Measurements from ENCODE around the gene NADK.
"Not testable (repeated sequence)": the region's sequence is repeated elsewhere in the genome, so short reads cannot be mapped to it uniquely, and the experiment has no call there.

DNA sequence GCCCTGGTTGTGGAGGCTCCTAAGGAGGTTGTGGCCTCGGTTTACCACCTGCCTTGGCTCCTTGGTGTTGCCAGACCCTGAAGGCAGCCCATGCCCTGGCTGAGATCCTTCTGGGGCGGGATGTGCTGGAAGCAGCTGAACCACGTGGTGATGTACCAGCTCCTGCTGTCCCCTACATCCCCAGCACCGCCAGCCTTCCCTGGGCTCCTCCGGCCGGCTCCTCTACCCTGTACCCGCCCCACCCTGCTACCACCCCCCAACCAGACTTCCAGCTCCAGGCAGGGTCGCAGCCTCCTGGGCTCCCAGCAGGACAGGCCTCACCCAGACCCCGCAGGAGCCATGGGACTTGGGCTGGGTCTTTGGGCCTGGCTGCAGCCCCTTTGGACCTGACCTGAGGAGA, 28.3 kb downstream of the NADK start:
- not testable (repeated sequence) for TF ChIP-seq CTCF (IDR thresholded peaks at IDR 0.05; ENCODE audit: borderline replicate concordance, extremely low read depth, low read length, poor library complexity, severe bottlenecking); EZH2 (IDR thresholded peaks at IDR 0.05; ENCODE audit: borderline replicate concordance, low read depth, low read length, severe bottlenecking)

Measured in DND-41 (cell line).